Stimulated activated CD8-positive, alpha-beta memory T cell treated with anti-CD3 and anti-CD28 coated beads, Interleukin-15, amount 100 ng/mL, for 1 hour (primary cell): ENCODE data around the gene CGNL1.

ENCODE experiments used
- DNase-seq: peaks from one replicate; pipeline ENCODE4 v3.0.0-alpha.2; 2020; ENCODE audit warnings: low read depth

The CGNL1 gene

GRCh38 chr15:57571725-57572124 lies 195.4 kb downstream of the CGNL1 start:
- no peak for DNase-seq

GRCh38 chr15:57572468-57572867 lies 196.2 kb downstream of the CGNL1 start:
- DNase-seq, result no peak

DNA sequence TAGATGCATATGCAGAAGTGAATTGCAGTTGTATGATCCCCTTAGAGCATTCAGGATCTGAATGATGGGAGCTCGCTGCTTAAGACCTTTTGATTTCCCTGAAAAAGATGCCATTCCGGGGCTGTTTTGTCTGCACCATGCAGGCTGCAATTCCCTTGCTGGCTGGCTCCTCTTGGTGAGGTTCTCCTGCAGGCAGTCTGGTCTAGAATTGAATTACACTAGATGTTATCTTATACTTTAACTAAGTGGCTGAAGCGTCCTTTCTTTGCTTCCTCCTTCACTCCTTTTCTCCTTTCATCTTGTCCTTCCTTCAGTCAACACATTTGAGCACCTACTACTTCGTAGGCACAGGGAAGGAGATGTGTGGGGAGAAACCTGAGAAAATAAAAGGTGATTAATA lies 196.8 kb downstream of the CGNL1 start:
- DNase-seq, result no peak

DNA sequence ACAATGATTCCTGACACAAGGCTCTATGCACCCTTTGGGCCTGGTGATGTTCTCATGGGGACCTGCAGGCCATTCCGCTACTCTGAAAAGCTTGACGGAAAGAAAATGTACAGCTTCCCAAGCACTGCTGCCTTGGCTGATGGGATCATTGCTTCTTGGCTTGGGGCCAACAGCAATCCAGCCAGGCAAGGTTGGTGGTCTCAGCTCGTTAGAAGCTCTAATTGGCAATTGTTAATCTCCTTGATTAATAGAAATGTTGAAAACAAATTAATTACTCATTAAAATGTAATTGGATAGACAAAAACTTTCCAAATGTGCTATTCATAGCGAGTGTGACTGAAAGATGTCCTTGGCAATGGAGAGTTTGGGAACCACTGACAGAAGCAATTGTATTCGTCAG lies 199.1 kb downstream of the CGNL1 start:
- DNase-seq, result no peak

DNA sequence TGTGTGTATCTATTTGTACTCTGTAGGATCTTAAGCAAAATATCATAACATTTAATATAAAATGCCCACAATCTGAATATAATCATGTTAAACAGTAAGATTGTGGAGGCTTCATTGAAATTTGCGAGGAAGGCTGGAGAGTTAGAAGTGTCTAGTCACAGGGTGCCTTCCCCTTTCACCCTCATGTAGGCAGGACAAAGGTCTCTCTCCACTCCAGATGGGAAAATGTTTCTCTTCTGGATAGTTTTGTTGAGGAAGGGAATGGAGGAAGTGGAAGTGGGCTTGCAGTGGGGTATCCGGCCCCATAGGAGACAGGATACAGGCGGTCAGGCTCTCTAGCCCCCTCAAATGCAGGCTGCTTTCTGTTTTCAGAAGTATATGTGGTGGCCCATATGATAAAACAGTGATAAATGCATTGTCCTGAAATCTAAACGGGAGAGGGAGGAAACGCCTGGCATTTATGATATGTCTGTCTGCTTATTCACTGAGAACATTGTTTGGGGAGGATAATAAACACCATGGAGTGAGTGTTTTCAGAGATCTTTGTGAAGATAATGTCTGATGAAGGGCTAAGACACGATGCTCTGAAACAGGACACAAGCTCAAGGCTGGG lies 202.1 kb downstream of the CGNL1 start:
- DNase-seq, result no peak

DNA sequence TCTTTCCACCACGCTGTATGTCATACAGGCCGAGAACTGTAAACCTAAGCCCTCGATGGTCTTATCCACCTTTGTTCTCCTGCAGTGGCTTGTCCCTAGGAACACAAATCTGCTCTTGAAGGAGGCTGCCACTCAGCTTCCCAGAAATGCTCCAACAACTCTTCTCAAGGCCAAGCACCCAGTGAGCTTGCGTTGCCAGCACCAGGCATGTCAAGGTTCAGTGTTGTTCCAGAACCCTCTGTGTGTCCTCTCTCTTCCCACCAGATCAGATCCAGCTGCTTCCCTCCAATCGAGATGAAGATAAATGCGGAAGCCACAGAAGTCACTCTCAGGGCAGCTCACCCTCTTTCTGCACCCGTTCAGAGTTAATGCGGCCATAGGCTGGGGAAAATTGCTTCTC lies 204.1 kb downstream of the CGNL1 start:
- DNase-seq, result no peak

DNA sequence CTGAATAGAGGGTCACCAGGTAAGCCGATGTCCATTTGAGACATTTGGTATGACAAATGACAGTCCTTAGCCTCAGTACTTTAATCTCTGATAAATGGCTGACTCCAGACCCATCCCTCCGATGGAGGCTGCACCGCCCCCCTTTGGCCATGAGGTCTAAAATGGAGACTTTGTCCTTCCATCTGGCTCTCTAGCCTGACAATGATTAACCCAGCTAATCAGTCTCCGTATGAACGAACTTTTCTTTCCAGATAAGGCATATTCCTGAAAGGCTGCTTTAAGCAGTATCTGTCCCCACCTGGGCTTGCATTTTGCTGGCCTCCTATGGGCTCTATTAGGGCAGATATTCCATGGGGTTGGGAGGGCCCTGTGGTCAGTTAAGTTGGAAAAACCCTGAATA lies 204.6 kb downstream of the CGNL1 start:
- DNase-seq, result no peak

- DNase-seq, result no peak
These were observed 205.8 kb downstream of the CGNL1 start for GRCh38 chr15:57582090-57582489.

GRCh38 chr15:57583282-57583681 lies 207.0 kb downstream of the CGNL1 start:
- no peak for DNase-seq

DNA sequence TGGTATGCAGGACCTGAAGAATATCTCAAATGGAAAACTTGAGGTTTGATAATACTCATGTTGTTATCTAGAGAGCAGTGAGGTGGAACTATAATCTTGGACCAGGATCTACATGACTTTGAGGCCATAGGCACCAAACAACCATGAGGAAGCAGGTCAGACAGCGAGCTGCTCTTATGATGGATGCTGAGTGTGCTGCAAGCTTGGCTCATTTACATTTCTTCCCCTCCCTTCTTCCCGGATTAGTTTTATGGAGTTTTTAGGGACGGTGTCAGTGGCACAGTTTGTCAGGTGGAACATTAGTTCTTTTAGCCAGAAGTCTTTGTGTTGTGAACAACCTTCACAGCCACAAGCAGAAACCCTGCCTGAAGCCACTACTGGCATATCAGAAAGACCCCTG lies 207.4 kb downstream of the CGNL1 start:
- no peak for DNase-seq

- DNase-seq, result no peak
These were observed 210.5 kb downstream of the CGNL1 start for GRCh38 chr15:57586661-57587424.

DNA sequence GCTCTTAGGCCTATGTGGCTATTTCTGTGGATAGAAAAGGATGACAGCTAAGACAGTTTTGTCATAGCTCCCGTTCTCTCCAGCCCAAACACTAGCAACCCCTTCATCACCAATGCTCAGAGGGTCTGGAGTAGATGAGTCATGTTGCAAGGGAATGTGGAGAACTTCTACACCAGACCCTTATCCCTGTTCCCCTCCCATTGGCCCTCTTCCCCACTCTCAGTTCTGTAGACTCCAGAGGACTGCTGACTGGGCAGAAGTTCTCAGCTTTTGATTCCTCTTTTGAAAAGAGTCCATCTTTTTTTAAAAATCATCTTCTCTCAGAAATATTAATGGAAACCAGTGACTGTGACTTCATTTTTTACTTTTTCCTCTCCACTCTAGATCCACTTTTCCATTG lies 213.0 kb downstream of the CGNL1 start:
- DNase-seq, result no peak

DNA sequence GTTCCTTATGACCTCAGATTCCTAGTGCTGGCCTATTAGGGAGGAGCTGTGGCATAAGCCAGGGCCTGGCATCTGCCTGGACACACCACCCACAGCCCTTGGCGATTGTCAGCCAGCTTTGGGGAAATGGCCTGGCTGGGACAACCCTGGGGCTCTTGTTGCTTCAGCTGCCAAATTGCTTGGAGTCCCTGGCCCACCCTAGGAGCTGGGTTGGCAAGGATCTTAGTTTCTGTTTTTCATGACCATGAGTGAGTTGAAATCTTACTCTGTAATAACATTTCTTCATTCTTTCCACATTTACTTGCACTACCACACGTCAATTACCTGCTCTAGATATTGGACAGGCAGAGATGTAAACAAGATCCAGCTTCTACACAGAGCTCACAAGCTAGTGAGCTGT lies 213.4 kb downstream of the CGNL1 start:
- no peak for DNase-seq

DNA sequence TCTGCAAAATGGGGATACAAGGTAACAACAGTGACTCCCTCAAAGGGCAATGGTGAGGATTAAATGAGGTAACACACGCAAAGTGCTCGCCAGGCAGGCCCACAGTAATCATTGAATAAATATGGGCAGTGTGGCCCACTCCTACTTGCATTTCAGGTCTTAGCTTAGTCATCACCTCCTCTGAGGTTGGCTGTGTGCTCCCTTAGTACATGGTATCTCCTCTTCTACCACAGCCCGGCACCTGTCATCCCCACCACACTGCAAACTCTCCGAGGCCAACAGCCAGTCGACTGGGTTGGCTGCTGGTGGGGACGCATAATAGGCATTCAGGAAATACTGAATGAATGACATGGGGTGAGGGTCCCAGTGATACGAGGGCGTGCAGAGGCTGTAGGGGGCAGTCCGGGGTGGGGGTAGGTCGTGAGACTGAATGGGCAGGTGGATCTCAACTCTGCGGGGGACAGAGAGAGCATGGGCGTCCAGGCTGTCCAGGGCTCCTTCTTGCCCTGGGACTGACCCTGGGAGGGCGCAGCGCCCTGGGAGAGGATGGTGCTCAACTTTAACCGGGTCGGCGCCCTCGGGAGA lies 215.0 kb downstream of the CGNL1 start:
- no peak for DNase-seq

DNA sequence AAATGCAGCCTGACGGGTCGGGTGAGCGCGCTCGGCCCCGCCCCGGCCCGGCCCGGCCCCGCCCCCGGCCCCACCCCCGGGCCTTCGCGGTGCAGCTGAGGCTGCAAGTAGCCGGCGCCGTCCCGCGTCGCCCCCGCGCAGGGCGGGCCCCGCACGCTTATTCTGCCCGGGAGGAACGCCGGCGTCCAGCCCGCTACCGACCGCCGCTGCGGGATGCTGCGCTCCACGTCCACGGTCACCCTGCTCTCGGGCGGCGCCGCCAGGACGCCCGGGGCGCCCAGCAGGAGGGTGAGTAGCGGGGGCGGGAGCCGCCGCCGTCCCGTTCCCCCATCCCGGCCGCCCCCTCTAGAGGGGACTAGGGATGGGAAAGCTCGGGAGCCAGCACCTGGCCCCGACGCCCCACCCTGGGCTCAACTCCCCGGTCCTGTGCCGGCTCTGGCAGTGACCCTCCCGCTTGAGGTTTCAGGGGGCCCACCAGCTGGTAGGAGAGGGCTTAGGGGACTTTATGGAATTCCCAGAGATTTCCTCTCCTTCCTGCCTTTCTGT lies 215.6 kb downstream of the CGNL1 start, which contains the start of gene MYZAP:
Gene MYZAP (plus strand): TSS at position 83 of the 546 bp plus-strand sequence. CDS start 131 bp downstream, at position 214.
- no peak for DNase-seq

DNA sequence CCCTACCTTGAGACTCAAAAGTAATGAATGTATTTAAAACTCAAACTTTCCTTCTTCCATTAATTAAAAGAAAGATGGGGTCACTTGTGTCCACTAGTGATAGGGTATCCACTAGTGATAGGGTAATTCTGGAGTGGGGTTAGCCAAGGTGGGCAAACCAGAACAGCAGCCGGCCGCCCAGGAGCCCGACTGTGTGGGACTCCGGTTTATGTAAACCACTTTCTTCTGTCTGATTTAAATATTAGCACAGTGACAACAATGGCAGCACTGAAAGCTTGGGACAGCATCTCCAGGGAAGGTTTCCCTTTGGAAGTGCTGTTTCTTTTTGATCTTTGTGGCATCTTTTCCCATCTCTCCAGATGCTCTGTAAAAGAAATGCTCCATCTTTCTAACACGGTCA lies 216.1 kb downstream of the CGNL1 start:
- no peak for DNase-seq

DNA sequence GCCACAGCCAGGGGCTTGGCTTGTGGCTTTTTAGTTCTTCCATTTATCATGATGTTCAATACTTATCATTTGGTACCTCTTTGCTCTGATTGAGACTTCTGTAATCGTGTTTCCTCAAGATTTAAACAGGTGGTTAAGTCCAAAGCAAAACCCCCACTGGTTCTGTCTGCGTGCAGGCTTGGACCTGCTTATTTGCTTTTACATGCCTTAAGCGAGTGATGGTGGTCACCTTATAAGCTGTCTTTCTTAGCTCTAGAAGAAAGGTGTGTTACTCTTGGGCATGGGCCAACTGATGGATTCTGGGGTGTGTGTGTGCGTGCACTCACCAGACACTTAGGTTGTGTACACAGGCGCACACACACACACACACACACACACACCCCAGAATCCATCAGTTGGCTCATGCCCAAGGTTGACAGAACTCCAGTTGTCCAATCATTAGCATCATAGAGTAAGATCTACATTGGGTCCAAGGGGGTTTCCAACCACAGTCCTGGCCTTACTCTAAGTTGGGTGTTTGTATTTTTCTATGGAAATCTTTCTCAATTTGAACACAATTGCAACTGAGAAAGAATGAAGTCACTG lies 216.6 kb downstream of the CGNL1 start:
- no peak for DNase-seq

GRCh38 chr15:57594479-57594878 lies 218.2 kb downstream of the CGNL1 start:
- DNase-seq, result no peak

GRCh38 chr15:57595011-57595866 lies 218.9 kb downstream of the CGNL1 start:
- no peak for DNase-seq

DNA sequence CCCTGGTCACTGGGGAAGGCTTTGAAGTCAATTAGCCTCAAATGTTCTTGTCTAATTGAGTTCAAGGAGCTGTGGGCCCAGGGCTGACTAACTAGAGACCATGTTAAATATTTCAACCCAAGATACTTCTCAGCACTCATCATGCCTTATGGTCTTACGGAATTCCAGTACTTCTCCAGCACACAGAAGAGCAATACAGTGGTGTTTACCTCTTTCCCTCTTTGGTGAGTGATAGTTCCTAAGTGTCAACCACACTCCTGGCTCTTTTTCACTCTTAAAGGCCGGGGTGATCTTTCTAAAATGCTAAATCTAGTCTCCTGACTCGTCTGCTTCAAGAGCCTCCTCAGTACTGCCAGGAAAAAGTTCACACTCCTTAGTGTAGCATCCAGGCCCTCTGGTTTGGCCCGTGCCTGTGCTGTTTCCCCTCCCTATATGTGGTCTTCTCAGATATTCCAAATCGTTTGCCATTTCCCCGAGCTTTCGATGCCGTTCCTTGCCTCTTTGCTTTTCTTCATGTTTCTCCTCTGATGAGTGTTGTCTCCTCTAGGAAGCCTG lies 220.1 kb downstream of the CGNL1 start:
- no peak for DNase-seq

DNA sequence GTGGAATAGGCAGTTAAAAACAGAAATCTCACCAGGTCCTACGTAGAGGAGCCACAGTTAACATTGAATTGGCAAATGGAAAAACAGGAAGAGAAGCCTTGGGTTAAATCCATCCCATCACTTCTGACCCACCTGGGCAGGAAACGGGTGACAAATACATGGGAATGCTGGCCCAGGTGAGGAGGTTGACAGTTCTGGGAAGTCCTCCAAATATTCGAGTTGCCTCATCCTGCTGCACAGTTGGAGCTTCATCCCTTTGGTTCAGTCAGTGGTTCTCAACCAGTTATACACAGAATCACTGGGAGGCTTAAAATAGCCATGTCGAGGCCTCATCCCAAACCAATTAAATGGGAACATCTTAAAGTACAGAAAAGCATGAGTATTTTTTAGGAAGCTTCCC lies 220.7 kb downstream of the CGNL1 start:
- DNase-seq, result no peak

DNA sequence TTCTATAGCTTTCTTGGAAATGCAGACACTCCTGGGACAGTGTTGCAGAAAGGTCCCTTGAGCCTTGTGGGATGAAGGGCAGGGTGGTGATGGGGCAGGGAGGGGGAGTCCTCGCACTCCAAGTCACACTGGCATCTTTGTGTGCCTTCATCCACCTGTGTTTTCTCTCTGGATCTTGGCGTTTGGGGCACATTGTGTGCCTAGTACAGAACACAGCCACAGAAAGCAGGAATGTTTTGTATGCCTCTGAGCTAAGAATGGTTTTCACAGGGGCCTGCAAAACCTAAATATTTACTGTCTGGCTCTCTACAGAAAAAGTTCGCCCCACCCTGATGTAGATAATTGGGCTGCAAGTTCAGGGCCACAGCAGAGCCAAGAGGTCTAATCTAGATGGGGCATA lies 221.1 kb downstream of the CGNL1 start:
- no peak for DNase-seq
